ENCODE measurements around the gene RAB6B. TPM values are rescaled to one million over a fixed set of nuclear protein-coding genes. Genes with fewer than 3 reads are reported as not detected.

RAB6B gene
- total and polyA plus RNA-seq, 2 experiments from 2014 or later: 2.6 to 9.1 TPM

DNA sequence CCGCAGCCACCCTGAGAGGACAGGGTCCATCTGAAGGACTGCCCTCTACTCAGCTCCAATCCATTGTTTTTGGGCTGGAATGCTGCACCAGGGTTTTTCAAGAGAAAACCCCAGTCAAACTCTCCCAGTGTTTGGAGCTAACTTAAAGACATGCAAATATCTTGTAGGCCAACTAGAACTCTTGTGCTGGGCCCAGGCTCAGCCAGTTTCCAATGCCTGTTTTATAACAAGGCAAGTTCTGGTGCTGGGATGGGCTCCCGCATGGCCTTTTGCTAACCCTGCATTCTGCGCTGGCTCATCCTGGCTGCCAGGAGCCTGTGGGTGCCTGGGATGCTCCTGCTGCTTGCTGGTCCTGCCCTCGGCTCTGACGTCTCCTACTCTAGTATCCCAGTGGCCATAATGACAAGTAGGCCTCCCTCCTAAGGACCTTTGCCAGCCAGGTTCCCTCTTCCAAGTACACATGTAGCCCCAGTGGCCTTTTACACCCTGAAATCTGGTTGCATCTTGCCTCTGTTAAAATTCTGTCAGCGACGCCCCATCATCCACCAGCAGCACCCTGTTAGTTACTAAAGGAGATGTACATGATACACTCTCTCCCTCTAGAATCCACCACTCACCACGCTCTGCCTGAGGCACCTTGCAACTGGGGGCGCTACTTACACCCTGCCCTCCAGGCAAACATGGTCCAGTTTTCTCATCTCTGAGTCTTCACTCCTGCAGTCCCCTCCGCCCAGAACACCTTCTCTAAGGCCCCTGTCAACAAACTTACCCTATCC, 30.5 kb upstream of the RAB6B start:
- 96% methylated on average over 10 of the region's 10 CpGs for WGBS (ENCODE audit: low lambda C conversion rate, missing lambda C conversion rate)
- Histone ChIP-seq H3K36me3 (replicated peaks; ENCODE audit: insufficient read depth, low read depth) (no peaks in the 10 kb centered on the region), H2AFZ (no peak overlapping the region), H3K79me2 (no peaks in the 10 kb centered on the region), H3K27me3 (no peaks in the 10 kb centered on the region), H3K4me3 (no peak overlapping the region), H3K9me2 (replicated peaks; ENCODE audit: insufficient read depth) (no peaks in the 10 kb centered on the region), H3K27ac (no peak overlapping the region), H3K4me1 (ENCODE audit: insufficient read depth) (peaks cover 4% of the 10 kb centered on the region), H3K4me2 (no peak overlapping the region), H3K9me3 (ENCODE audit: low read depth) (no peaks in the 10 kb centered on the region), H4K20me1 (ENCODE audit: insufficient read depth, poor library complexity, severe bottlenecking) (no peaks in the 10 kb centered on the region)
- TF ChIP-seq EZH2phosphoT487 (IDR thresholded peaks at IDR 0.05; ENCODE audit: low read depth, severe bottlenecking, unreplicated experiment) (no peak), EZH2 (IDR thresholded peaks at IDR 0.05; ENCODE audit: borderline replicate concordance) (no peak)
- TF ChIP-seq, protein P1, sequence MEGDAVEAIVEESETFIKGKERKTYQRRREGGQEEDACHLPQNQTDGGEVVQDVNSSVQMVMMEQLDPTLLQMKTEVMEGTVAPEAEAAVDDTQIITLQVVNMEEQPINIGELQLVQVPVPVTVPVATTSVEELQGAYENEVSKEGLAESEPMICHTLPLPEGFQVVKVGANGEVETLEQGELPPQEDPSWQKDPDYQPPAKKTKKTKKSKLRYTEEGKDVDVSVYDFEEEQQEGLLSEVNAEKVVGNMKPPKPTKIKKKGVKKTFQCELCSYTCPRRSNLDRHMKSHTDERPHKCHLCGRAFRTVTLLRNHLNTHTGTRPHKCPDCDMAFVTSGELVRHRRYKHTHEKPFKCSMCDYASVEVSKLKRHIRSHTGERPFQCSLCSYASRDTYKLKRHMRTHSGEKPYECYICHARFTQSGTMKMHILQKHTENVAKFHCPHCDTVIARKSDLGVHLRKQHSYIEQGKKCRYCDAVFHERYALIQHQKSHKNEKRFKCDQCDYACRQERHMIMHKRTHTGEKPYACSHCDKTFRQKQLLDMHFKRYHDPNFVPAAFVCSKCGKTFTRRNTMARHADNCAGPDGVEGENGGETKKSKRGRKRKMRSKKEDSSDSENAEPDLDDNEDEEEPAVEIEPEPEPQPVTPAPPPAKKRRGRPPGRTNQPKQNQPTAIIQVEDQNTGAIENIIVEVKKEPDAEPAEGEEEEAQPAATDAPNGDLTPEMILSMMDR (IDR thresholded peaks at IDR 0.05; ENCODE audit: poor library complexity): no peak
- no peak for DNase-seq (ENCODE audit: low spot score)

DNA sequence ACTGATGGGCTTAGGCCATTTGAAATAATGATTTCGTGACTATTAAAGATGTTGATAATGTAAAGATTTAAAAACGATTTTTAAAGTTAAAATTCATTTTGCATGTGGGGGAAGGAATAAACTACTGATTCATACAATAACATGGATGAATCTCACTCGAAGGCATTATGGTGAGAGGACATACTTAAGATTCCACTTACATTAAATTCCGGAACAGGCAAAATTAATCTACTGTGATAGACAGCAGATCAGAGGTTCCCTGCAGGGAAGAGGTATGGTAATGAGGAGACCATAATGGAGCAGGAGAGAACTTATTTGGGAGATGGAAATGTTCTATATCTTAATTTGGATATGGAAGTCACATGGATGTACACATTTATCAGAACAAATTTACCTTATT, 28.4 kb upstream of the RAB6B start:
- Histone ChIP-seq H3K36me3 (replicated peaks; ENCODE audit: insufficient read depth, low read depth) (no peaks in the 10 kb centered on the region), H3K4me2 (no peak overlapping the region), H3K27ac (no peak overlapping the region), H3K79me2 (no peaks in the 10 kb centered on the region), H3K9me3 (ENCODE audit: low read depth) (no peaks in the 10 kb centered on the region), H4K20me1 (ENCODE audit: insufficient read depth, poor library complexity, severe bottlenecking) (no peaks in the 10 kb centered on the region), H2AFZ (no peak overlapping the region), H3K4me3 (no peak overlapping the region), H3K9me2 (replicated peaks; ENCODE audit: insufficient read depth) (no peaks in the 10 kb centered on the region), H3K4me1 (ENCODE audit: insufficient read depth) (peaks cover 4% of the 10 kb centered on the region), H3K27me3 (no peaks in the 10 kb centered on the region)
- no peak for TF ChIP-seq EZH2 (IDR thresholded peaks at IDR 0.05; ENCODE audit: borderline replicate concordance)
- TF ChIP-seq EZH2phosphoT487 (IDR thresholded peaks at IDR 0.05; ENCODE audit: low read depth, severe bottlenecking, unreplicated experiment): no peak
- WGBS (ENCODE audit: low lambda C conversion rate, missing lambda C conversion rate): 73% methylated on average over 4 of the region's 4 CpGs
- no peak for DNase-seq (ENCODE audit: low spot score)

DNA sequence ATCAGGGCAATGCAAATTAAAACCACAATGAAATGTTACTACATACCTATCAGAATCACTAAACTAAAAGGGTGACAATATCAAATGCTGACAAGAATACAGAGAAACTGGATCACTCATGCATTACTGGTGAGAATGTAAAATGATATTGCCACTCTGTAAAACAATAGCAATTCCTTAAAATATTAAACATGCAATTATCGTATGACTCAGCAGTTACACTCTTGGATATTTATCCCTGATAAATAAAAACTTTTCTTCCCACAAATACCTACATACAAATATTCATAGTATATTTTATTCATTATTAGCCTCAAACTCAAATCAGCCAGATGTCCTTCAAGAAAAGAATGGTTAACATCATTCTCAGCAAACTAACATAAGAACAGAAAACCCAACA, 25.9 kb upstream of the RAB6B start:
- H3K36me3 ChIP-seq (replicated peaks; ENCODE audit: insufficient read depth, low read depth): no peaks in the 10 kb centered on the region
- no peaks in the 10 kb centered on the region for H3K27me3 ChIP-seq
- no peak for DNase-seq (ENCODE audit: low spot score)
- H3K4me3 ChIP-seq: no peak overlapping the region
- TF ChIP-seq EZH2 (IDR thresholded peaks at IDR 0.05; ENCODE audit: borderline replicate concordance) (no peak), EZH2phosphoT487 (IDR thresholded peaks at IDR 0.05; ENCODE audit: low read depth, severe bottlenecking, unreplicated experiment) (no peak)
- TF ChIP-seq, protein P1 (IDR thresholded peaks at IDR 0.05; ENCODE audit: poor library complexity): no peak
- H3K9me3 ChIP-seq (ENCODE audit: low read depth): no peaks in the 10 kb centered on the region
- no peaks in the 10 kb centered on the region for H4K20me1 ChIP-seq (ENCODE audit: insufficient read depth, poor library complexity, severe bottlenecking)
- H3K4me1 ChIP-seq (ENCODE audit: insufficient read depth): no peaks in the 10 kb centered on the region
- H3K79me2 ChIP-seq: no peaks in the 10 kb centered on the region
- H3K9me2 ChIP-seq (replicated peaks; ENCODE audit: insufficient read depth): no peaks in the 10 kb centered on the region
- WGBS (ENCODE audit: low lambda C conversion rate, missing lambda C conversion rate): 100% methylated on average over 1 of the region's 1 CpG
- no peak overlapping the region for H3K4me2 ChIP-seq
- no peak overlapping the region for H3K27ac ChIP-seq
- H2AFZ ChIP-seq: no peak overlapping the region

DNA sequence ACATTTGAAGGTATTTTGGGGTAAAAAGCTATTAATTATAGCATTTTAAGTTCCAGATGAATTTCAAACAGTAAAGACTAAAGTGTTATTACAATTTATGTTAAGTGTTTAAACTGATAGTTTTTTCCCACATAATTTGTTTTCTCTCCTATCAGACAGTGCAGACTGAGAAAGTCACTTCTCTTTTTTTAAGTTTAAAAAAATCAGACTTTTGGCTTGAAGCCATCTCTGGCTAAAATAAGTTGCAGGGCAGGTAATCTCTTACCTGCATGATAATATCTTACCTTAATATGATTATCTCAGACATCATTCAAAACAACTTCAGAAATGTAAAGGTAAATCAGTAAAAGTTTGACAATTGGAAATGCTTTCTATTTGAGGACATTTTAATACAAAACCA, 21.5 kb upstream of the RAB6B start:
- no peaks in the 10 kb centered on the region for H3K27me3 ChIP-seq
- H3K4me3 ChIP-seq: no peak overlapping the region
- no peak overlapping the region for H3K27ac ChIP-seq
- H3K36me3 ChIP-seq (replicated peaks; ENCODE audit: insufficient read depth, low read depth): no peaks in the 10 kb centered on the region
- no peak for DNase-seq (ENCODE audit: low spot score)
- H3K4me1 ChIP-seq (ENCODE audit: insufficient read depth): no peaks in the 10 kb centered on the region
- H3K4me2 ChIP-seq: no peak overlapping the region
- H2AFZ ChIP-seq: no peak overlapping the region
- H3K9me3 ChIP-seq (ENCODE audit: low read depth): no peaks in the 10 kb centered on the region
- TF ChIP-seq EZH2phosphoT487 (IDR thresholded peaks at IDR 0.05; ENCODE audit: low read depth, severe bottlenecking, unreplicated experiment): no peak
- TF ChIP-seq, protein P1 (IDR thresholded peaks at IDR 0.05; ENCODE audit: poor library complexity): no peak
- no peak for TF ChIP-seq EZH2 (IDR thresholded peaks at IDR 0.05; ENCODE audit: borderline replicate concordance)
- H4K20me1 ChIP-seq (ENCODE audit: insufficient read depth, poor library complexity, severe bottlenecking): no peaks in the 10 kb centered on the region
- no peaks in the 10 kb centered on the region for H3K9me2 ChIP-seq (replicated peaks; ENCODE audit: insufficient read depth)
- no peaks in the 10 kb centered on the region for H3K79me2 ChIP-seq
